Measurements from ENCODE around the gene TPP2.

Gene TPP2

DNA sequence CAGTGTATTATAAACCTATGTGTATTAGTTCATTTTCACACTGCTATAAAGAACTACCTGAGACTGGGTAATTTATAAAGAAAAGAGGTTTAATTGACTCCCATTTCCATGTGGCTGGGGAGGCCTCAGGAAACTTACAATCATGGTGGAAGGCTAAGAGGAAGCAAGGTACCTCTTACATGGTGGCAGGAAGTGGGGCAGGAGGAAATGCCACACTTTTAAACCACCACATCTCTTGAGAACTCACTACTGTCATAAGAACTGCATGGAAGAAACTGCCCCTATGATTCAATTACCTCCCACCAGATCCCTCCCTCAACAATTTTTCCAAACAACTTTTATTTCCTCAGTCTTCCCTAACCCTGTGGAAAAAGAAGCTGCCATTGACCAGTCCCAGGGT is 14.5 kb upstream of the TPP2 start:
- Histone ChIP-seq H3K9me3 (ENCODE audit: insufficient read depth, low read length) (no peaks in the 10 kb centered on the region), H3F3A (ENCODE audit: insufficient read depth) (no peaks in the 10 kb centered on the region), H3K4me3 (ENCODE audit: insufficient read depth, low read length, poor library complexity, severe bottlenecking) (no peak overlapping the region), H3K9me2 (replicated peaks; ENCODE audit: insufficient read depth, low read length) (no peaks in the 10 kb centered on the region), H3K4me2 (ENCODE audit: low read depth, low read length, poor library complexity, severe bottlenecking) (no peak overlapping the region), H2AFZ (ENCODE audit: low read depth, low read length, severe bottlenecking) (no peak overlapping the region), H4K20me1 (ENCODE audit: low read depth, low read length) (no peaks in the 10 kb centered on the region), H3K9ac (ENCODE audit: low read length) (no peak overlapping the region), H3K27me3 (ENCODE audit: low read length) (no peaks in the 10 kb centered on the region), H3K27ac (ENCODE audit: low read depth, low read length) (no peak overlapping the region), H3K36me3 (ENCODE audit: low read length) (no peaks in the 10 kb centered on the region), H3K79me2 (ENCODE audit: insufficient read depth, low read length) (no peaks in the 10 kb centered on the region)
- TF ChIP-seq EZH2phosphoT487 (conservative IDR thresholded peaks at IDR 0.05; ENCODE audit: low read length): no peak
- TF ChIP-seq, protein P1, sequence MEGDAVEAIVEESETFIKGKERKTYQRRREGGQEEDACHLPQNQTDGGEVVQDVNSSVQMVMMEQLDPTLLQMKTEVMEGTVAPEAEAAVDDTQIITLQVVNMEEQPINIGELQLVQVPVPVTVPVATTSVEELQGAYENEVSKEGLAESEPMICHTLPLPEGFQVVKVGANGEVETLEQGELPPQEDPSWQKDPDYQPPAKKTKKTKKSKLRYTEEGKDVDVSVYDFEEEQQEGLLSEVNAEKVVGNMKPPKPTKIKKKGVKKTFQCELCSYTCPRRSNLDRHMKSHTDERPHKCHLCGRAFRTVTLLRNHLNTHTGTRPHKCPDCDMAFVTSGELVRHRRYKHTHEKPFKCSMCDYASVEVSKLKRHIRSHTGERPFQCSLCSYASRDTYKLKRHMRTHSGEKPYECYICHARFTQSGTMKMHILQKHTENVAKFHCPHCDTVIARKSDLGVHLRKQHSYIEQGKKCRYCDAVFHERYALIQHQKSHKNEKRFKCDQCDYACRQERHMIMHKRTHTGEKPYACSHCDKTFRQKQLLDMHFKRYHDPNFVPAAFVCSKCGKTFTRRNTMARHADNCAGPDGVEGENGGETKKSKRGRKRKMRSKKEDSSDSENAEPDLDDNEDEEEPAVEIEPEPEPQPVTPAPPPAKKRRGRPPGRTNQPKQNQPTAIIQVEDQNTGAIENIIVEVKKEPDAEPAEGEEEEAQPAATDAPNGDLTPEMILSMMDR (IDR thresholded peaks at IDR 0.05; ENCODE audit: insufficient read depth, low read length, poor library complexity, severe bottlenecking): no peak

DNA sequence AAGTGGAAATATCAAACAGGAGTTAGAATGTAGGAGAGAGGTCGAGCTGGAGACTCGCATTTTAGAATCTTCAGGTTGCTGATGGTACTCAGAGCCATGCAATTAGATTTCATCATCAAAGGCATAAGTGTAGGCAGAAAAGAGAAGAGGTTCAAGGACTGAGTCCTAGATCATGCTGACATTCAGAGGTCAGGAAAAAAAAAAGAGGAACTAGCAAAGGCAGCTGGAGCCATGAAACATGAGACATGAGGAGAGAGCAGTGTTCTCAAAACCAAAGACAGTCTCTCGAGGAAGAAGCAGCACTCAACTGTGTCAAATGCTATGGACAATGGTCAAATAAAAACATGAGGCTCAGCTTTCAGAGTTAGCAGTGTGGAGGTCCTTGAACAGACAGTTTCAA is 12.4 kb upstream of the TPP2 start:
- Histone ChIP-seq H3K27ac (ENCODE audit: low read depth, low read length) (no peak overlapping the region), H3K36me3 (ENCODE audit: low read length) (no peaks in the 10 kb centered on the region), H3F3A (ENCODE audit: insufficient read depth) (no peaks in the 10 kb centered on the region), H3K9ac (ENCODE audit: low read length) (no peak overlapping the region), H3K79me2 (ENCODE audit: insufficient read depth, low read length) (no peaks in the 10 kb centered on the region), H3K4me3 (ENCODE audit: insufficient read depth, low read length, poor library complexity, severe bottlenecking) (no peak overlapping the region), H2AFZ (ENCODE audit: low read depth, low read length, severe bottlenecking) (no peak overlapping the region), H3K4me2 (ENCODE audit: low read depth, low read length, poor library complexity, severe bottlenecking) (no peak overlapping the region), H3K27me3 (ENCODE audit: low read length) (no peaks in the 10 kb centered on the region), H4K20me1 (ENCODE audit: low read depth, low read length) (no peaks in the 10 kb centered on the region), H3K9me2 (replicated peaks; ENCODE audit: insufficient read depth, low read length) (no peaks in the 10 kb centered on the region), H3K9me3 (ENCODE audit: insufficient read depth, low read length) (no peaks in the 10 kb centered on the region)
- TF ChIP-seq EZH2phosphoT487 (conservative IDR thresholded peaks at IDR 0.05; ENCODE audit: low read length): no peak
- TF ChIP-seq, protein P1 (IDR thresholded peaks at IDR 0.05; ENCODE audit: insufficient read depth, low read length, poor library complexity, severe bottlenecking): no peak

DNA sequence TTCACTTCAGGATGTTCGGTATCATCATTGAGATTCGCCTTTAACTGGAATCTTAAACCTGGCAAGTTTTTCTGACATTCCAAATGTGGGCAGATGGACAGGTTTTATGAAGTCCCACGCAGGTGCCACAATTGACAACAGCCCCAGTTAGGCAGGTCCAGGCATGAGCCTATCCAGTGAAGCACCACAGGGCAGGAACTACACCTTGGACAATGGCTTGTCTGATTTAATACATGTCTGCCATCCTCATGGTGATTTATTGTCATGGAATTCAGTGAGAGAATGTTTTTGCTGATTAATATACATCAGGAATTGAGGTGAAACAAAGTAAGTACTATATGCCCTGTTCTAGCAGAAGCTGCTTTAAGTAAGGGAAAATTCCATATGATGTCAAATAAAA is 10.2 kb upstream of the TPP2 start:
- TF ChIP-seq EZH2phosphoT487 (conservative IDR thresholded peaks at IDR 0.05; ENCODE audit: low read length): no peak
- TF ChIP-seq, protein P1 (IDR thresholded peaks at IDR 0.05; ENCODE audit: insufficient read depth, low read length, poor library complexity, severe bottlenecking): no peak

More for the DNA sequence above, 10.2 kb upstream of the TPP2 start:
- Histone ChIP-seq H2AFZ (ENCODE audit: low read depth, low read length, severe bottlenecking) (no peak overlapping the region), H4K20me1 (ENCODE audit: low read depth, low read length) (no peaks in the 10 kb centered on the region), H3K36me3 (ENCODE audit: low read length) (no peaks in the 10 kb centered on the region), H3K4me2 (ENCODE audit: low read depth, low read length, poor library complexity, severe bottlenecking) (no peak overlapping the region), H3K79me2 (ENCODE audit: insufficient read depth, low read length) (no peaks in the 10 kb centered on the region), H3K4me3 (ENCODE audit: insufficient read depth, low read length, poor library complexity, severe bottlenecking) (no peak overlapping the region), H3K27me3 (ENCODE audit: low read length) (no peaks in the 10 kb centered on the region), H3K9me3 (ENCODE audit: insufficient read depth, low read length) (no peaks in the 10 kb centered on the region), H3F3A (ENCODE audit: insufficient read depth) (no peaks in the 10 kb centered on the region), H3K9ac (ENCODE audit: low read length) (no peak overlapping the region), H3K9me2 (replicated peaks; ENCODE audit: insufficient read depth, low read length) (no peaks in the 10 kb centered on the region), H3K27ac (ENCODE audit: low read depth, low read length) (no peak overlapping the region)

All from SU-DHL-6 (cell line).